Thoracic aorta (tissue), 2 donors: ENCODE data around the gene FBXW4. TPM values are rescaled to one million over a fixed set of nuclear protein-coding genes. Genes with fewer than 3 reads are reported as not detected.

ENCODE experiments used
- ATAC-seq: fragments of 150-250 bp; one replicate; pipeline ENCODE4 v1.8.0; 2017; ENCODE audit warnings: low read depth; ENCODE audit not compliant: insufficient number of reproducible peaks, low FRiP score
- DNase-seq: peaks from one replicate; pipeline ENCODE4 v3.0.0-alpha.2; 2020; ENCODE audit warnings: low spot score
- H3K27ac ChIP-seq, 2 donors: fragments of 200-600 bp; sonication (generic); 1 replicate in 1 of 2; 2 replicates in 1 of 2; pipeline ENCODE4 v1.5.1; 2016; ENCODE audit warnings: mild to moderate bottlenecking in 2 of 2, moderate library complexity in 2 of 2
- H3K27me3 ChIP-seq: fragments of 200-600 bp; sonication (generic); replicated peaks from 2 replicates; pipeline ENCODE4 v1.6.0; 2016; ENCODE audit warnings: mild to moderate bottlenecking; ENCODE audit not compliant: insufficient read depth
- H3K36me3 ChIP-seq: fragments of 200-600 bp; sonication (generic); one replicate; pipeline ENCODE4 v1.5.1; 2016
- H3K4me1 ChIP-seq, 2 donors: fragments of 200-600 bp; sonication (generic); 1 replicate in 1 of 2; 2 replicates in 1 of 2; pipeline versions ENCODE4 v1.5.1 to v1.6.0; 2016; ENCODE audit warnings: low read depth in 2 of 2, mild to moderate bottlenecking in 1 of 2; ENCODE audit not compliant: control insufficient read depth in 1 of 2
- H3K4me3 ChIP-seq: fragments of 200-600 bp; sonication (generic); 2 replicates; pipeline ENCODE4 v1.5.1; 2016; ENCODE audit warnings: mild to moderate bottlenecking
- H3K9me3 ChIP-seq: fragments of 200-600 bp; sonication (generic); 2 replicates; pipeline ENCODE4 v1.5.1; 2016
- total RNA-seq, 2 donors: library from RNA; depleted of rRNA; stranded (reverse); fragments of >200 nt; gene quantifications; one replicate each; pipeline versions ENCODE4 v1.1.0 to v1.2.3, GENCODE V29; 2016
- TF ChIP-seq, protein P1 (sequence below): fragments of 200-600 bp; sonication (generic); IDR thresholded peaks from one replicate; pipeline ENCODE4 v1.5.1; 2019; ENCODE audit warnings: antibody characterized with exemption

The FBXW4 gene
- total RNA-seq, 2 donors from 2014 or later, result 64.3 to 88.5 TPM

DNA sequence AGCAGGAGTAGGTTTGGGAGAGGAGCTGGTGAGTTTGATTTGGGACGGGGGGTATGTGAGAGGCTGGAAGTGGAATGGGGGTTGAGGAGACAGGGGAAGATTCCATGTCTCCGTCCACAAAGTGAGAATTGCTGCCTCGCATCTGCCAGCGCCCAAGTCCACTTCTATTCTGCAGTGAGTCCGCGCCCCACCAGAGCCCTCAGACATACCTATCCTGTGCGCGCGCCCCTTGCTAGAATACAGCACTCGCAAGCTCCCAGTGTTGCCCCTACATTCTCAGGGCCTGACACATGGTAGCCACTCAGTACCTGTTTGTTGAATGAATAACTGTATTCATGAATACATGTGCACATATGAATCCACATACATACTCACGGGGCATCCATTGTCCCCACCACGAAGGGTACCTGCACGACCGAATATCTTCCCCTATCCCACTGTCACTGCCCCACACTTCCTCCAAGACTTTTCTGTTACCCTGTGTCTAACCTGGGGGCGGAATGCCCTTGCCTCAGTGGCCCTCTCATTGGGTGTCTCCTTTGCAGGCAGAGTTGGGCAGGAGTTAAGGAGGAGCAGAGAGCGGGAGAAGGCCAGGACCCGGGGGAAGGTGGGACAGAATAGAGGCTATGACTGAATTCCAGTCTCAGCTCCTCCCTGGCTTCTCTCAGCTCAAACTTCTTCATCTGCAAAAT, 126.8 kb downstream of the FBXW4 start:
- H3K4me3 ChIP-seq, result no peak overlapping the region
- H3K27ac ChIP-seq, result no peak overlapping the region
- H3K9me3 ChIP-seq, result peaks cover 7% of the 10 kb centered on the region
- ATAC-seq (no peak), DNase-seq (no peak)
- no peaks in the 10 kb centered on the region for H3K36me3 ChIP-seq
- peaks cover 14% of the 10 kb centered on the region for H3K27me3 ChIP-seq
- peaks cover 6 to 25% of the 10 kb centered on the region in 2 donors for H3K4me1 ChIP-seq
- TF ChIP-seq, protein P1, sequence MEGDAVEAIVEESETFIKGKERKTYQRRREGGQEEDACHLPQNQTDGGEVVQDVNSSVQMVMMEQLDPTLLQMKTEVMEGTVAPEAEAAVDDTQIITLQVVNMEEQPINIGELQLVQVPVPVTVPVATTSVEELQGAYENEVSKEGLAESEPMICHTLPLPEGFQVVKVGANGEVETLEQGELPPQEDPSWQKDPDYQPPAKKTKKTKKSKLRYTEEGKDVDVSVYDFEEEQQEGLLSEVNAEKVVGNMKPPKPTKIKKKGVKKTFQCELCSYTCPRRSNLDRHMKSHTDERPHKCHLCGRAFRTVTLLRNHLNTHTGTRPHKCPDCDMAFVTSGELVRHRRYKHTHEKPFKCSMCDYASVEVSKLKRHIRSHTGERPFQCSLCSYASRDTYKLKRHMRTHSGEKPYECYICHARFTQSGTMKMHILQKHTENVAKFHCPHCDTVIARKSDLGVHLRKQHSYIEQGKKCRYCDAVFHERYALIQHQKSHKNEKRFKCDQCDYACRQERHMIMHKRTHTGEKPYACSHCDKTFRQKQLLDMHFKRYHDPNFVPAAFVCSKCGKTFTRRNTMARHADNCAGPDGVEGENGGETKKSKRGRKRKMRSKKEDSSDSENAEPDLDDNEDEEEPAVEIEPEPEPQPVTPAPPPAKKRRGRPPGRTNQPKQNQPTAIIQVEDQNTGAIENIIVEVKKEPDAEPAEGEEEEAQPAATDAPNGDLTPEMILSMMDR, result no peak

DNA sequence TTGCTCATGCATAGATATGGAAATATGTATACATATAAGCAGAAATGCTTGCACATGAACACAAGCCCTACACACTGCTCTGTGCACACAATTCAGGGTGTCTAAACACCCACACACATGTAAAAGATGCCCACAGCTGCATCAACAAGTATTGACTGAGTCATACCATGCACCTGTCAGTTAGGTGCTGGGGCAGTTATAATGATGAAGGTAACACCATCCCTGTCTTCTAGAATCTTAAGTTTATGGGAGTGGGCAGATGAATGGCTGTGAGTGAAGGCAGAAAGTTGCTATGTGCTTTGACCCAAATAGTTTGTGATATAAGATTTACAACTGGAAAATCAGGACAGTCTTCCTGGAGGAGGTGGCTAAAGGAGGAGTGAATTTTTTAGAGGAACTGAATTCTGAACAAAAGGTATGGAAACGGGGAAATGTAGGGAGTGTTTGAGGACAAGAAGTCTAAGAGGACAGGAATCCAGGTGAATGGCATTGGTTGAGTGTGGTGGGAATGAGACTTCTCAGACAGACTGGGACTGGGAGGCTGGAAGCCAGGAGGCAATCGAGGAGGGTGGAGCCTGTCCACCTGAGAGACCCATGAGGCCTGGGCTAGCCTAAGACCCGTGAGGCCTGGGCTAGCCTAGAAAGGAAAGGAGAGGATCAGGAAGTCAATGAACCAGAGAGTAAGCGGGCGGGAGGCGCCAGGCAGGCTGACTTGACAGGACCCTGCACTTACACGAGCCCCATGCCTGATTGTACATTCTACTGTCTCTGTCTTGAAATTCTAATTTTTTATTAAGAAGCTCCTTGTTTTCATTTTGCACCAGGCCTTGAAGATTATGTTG, 127.6 kb downstream of the FBXW4 start:
- H3K27me3 ChIP-seq, result peaks cover 14% of the 10 kb centered on the region
- ATAC-seq, result no peak
- DNase-seq, result no peak

DNA sequence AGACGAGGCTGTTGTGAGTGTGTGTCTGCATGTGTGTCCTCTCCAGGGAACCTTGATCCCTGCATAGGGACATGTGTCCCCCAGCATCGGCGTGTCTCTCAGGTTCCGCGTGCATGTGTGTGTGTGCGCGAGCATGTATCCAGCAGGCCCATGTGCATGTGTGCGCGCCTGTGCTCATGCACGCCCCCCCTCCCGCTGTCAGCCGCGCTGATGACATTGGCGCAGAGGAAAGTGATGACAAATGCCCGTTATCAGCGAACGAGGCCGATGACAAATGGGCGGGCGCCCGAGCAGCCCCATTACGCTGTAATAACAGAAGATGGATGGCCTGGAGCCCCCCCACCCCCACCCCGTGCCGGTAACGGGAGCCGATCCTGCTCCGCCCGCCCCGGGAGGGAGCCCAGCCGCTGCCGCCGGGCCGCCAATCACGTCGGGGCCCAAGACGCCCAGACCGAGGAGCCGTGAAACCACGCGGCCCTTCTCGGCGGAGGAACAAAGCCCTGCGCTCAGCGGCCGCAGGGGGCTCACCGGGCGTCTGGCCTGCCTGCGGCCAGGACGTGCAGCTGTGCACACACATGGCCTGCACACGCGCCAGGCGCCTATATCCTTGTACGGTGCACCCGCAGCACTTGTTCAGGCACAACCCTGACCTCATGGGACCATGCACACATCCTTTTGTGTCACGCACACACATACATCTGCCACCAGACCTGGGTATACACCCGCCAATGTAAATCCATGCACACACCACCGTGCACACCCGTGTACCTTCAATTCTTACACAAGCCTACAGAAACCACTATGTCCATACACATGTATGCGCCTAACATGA, 128.4 kb downstream of the FBXW4 start:
- no peak overlapping the region for H3K27ac ChIP-seq
- ATAC-seq, result no peak
- peak overlapping the region; percentile 30 for H3K4me3 ChIP-seq
- DNase-seq, result no peak
- TF ChIP-seq, protein P1, result no peak
- no peaks in the 10 kb centered on the region for H3K9me3 ChIP-seq
- peaks cover 14% of the 10 kb centered on the region for H3K27me3 ChIP-seq
- H3K4me1 ChIP-seq, result peaks cover 6 to 25% of the 10 kb centered on the region in 2 donors
- H3K36me3 ChIP-seq, result no peaks in the 10 kb centered on the region

More for the DNA sequence above, 127.6 kb downstream of the FBXW4 start:
- H3K4me3 ChIP-seq, result no peak overlapping the region
- H3K4me1 ChIP-seq, result peaks cover 6 to 25% of the 10 kb centered on the region in 2 donors
- no peak overlapping the region for H3K27ac ChIP-seq
- no peaks in the 10 kb centered on the region for H3K36me3 ChIP-seq
- TF ChIP-seq, protein P1, result no peak
- H3K9me3 ChIP-seq, result peaks cover under 1% of the 10 kb centered on the region

DNA sequence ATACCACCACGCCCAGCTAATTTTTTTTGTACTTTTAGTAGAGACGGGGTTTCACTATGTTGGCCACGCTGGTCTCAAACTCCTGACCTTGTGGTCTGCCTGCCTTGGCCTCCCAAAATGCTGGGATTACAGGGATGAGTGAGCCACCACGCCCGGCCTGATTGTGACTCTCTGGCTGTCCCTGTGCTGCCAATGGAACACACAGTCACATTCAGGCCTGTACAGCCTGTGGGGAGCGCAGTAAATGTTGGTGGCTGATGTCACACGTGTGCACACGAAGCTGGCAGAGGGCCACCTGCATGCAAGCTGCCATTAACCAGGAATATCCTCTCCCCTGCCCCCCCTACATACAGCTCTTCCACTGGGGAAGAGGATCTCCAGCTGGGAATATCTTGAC, 129.0 kb downstream of the FBXW4 start:
- Histone ChIP-seq H3K4me1 (peaks cover 6 to 24% of the 10 kb centered on the region in 2 donors), H3K27ac (no peak overlapping the region), H3K9me3 (no peaks in the 10 kb centered on the region), H3K36me3 (no peaks in the 10 kb centered on the region), H3K27me3 (peaks cover 14% of the 10 kb centered on the region), H3K4me3 (no peak overlapping the region)
- DNase-seq, result no peak
- TF ChIP-seq, protein P1, result no peak
- ATAC-seq, result no peak
